Activated naive CD4-positive, alpha-beta T cell treated with anti-CD3 and anti-CD28 coated beads, Interleukin-2, amount 10 ng/mL, durations not matched to agents 5 hours and 36 hours (primary cell): Measurements from ENCODE around the gene CXorf51B. TPM values are rescaled to one million over a fixed set of nuclear protein-coding genes. Genes with fewer than 3 reads are reported as not detected.

Source experiments
- total RNA-seq, 2 experiments: library from RNA; stranded (reverse); gene quantifications; one replicate each; pipeline ENCODE4 v1.2.3, GENCODE V29; 2021

CXorf51B gene
- total RNA-seq, result not detected

GRCh38 chrX:146809471-146809870, at the start of gene CXorf51B:
Gene CXorf51B, plus strand, starts transcription at chrX:146809771. Its CDS starts 21 bp downstream, at chrX:146809792.

GRCh38 chrX:146814644-146815043, 5.1 kb downstream of the CXorf51B start, which contains the start of gene CXorf51A:
Gene CXorf51A, minus strand, starts transcription at chrX:146814744. Its CDS starts 21 bp downstream, at chrX:146814723.

Other genes with a start within 250 kb of the CXorf51B start
- gene CXorf51A, start 5.0 kb downstream of the CXorf51B start, total RNA-seq, result not detected